ENCODE data around the gene GABARAP. TPM values are rescaled to one million over a fixed set of nuclear protein-coding genes. Genes with fewer than 3 reads are reported as not detected.

The GABARAP gene
- total and polyA plus RNA-seq, 2 of the 8 experiments (the other 6 are each of a cell fraction or from before 2014, with no cell fraction given) = 252 to 581 TPM

GRCh38 chr17:7283471-7284216 is 41.4 kb upstream of the GABARAP start:
- no peak overlapping the region for H3K23ac ChIP-seq (ENCODE audit: insufficient read length)
- H3K79me2 ChIP-seq (ENCODE audit: control insufficient read depth in 1 of 2, insufficient read depth in 2 of 2, low read length in 2 of 2) = no peaks in the 10 kb centered on the region
- H3K4ac ChIP-seq (replicated peaks; ENCODE audit: insufficient read length, low read depth, low read length) = no peak overlapping the region
- H3K56ac ChIP-seq (replicated peaks; ENCODE audit: insufficient read length, low read depth, low read length) = no peak overlapping the region
- no peak overlapping the region for H4K91ac ChIP-seq (replicated peaks; ENCODE audit: insufficient read length, low read length)
- no peaks in the 10 kb centered on the region for H3K79me1 ChIP-seq (ENCODE audit: low read depth, low read length)
- H3K4me1 ChIP-seq (replicated peaks in 1 of 4; ENCODE audit: control insufficient read depth in 3 of 4, insufficient read depth in 4 of 4, low read length in 3 of 4) = peaks cover 0 to 20% (median 8%) of the 10 kb centered on the region in 4 experiments; a peak in 5 of 7 replicates
- H3K4me3 ChIP-seq (ENCODE audit: extremely low read depth in 1 of 4, insufficient read depth in 2 of 4, low read depth in 3 of 4, low read length in 4 of 4) = no peak overlapping the region
- ChIA-PET CTCF (ENCODE audit: partially characterized antibody) (interaction anchor here (0.7 to 3.9 kb wide), 5 partner anchors 8 to 53 kb away, joined by 3 to 46 read pairs (median 8); partner anchors contain the start of genes ACAP1 and GABARAP), POLR2A (ENCODE audit: partially characterized antibody) (interaction anchor here (1.0 to 7.7 kb wide), 15 partner anchors 7 to 63 kb away, joined by 3 to 94 read pairs (median 9); partner anchors contain the start of genes ACADVL, ACAP1, CTDNEP1 and DLG4)
- peaks cover 11% of the 10 kb centered on the region for H3K23me2 ChIP-seq (ENCODE audit: low read depth, low read length)
- TF ChIP-seq BRCA1 (IDR thresholded peaks at IDR 0.05; ENCODE audit: low read depth, low read length) (no peak), ATF3 (IDR thresholded peaks at IDR 0.05; ENCODE audit: insufficient read depth, low read depth, low read length) (no peak), SIRT6 (IDR thresholded peaks at IDR 0.05; ENCODE audit: low read length) (no peak)
- no peak overlapping the region for H3K14ac ChIP-seq (ENCODE audit: insufficient read length)
- no peak for DNase-seq (ENCODE audit: low read depth in 1 of 2, low spot score in 2 of 2)
- H3K9ac ChIP-seq (replicated peaks in 1 of 4; ENCODE audit: extremely low read depth in 1 of 4, low read depth in 3 of 4, low read length in 3 of 4) = no peak overlapping the region
- H2AK5ac ChIP-seq (ENCODE audit: low read depth, low read length) = no peak overlapping the region
- no peak for FAIRE-seq
- no peak overlapping the region for H2BK20ac ChIP-seq (ENCODE audit: low read length)
- H4K8ac ChIP-seq (ENCODE audit: extremely low read depth, insufficient read depth, low read length) = no peak overlapping the region
- 83% methylated on average over 16 of the region's 18 CpGs; no CpG with 5 or more reads in 1 of the 2 experiments for WGBS, 2 experiments (ENCODE audit: extremely low coverage in 1 of 2, insufficient coverage in 1 of 2, insufficient read length in 1 of 2, insufficient replicate concordance in 2 of 2, low coverage in 1 of 2, low lambda C conversion rate in 2 of 2, missing lambda C conversion rate in 1 of 2)
- H2BK5ac ChIP-seq (ENCODE audit: low read depth, low read length) = no peak overlapping the region
- no peaks in the 10 kb centered on the region for H3K9me3 ChIP-seq (ENCODE audit: insufficient read depth in 2 of 2, low read depth in 1 of 2, low read length in 1 of 2)
- peaks cover 0 to 6% (median 3%) of the 10 kb centered on the region in 4 experiments; a peak in 3 of 8 replicates for H3K36me3 ChIP-seq (ENCODE audit: control insufficient read depth in 2 of 4, insufficient read depth in 4 of 4, low read length in 3 of 4)
- H4K20me1 ChIP-seq (replicated peaks in 1 of 2; ENCODE audit: control insufficient read depth in 1 of 2, insufficient read depth in 2 of 2, low read length in 2 of 2) = peaks cover 0 to 7% of the 10 kb centered on the region in 2 experiments
- H3K27ac ChIP-seq (ENCODE audit: low read depth, low read length) = no peak overlapping the region
- no peak overlapping the region for H2AFZ ChIP-seq (ENCODE audit: low read length)
- H2BK15ac ChIP-seq (ENCODE audit: low read length) = no peak overlapping the region
- H4K5ac ChIP-seq (ENCODE audit: insufficient read length, low read depth, low read length) = no peak overlapping the region
- no peak overlapping the region for H2BK12ac ChIP-seq (ENCODE audit: low read depth, low read length)
- H3K18ac ChIP-seq (ENCODE audit: extremely low read depth, low read length) = no peak overlapping the region
- H3K4me2 ChIP-seq (ENCODE audit: insufficient read depth in 1 of 2, low read depth in 2 of 2, low read length in 2 of 2) = no peak overlapping the region; a peak in 1 of 4 replicates
- no peak overlapping the region for H2BK120ac ChIP-seq (replicated peaks; ENCODE audit: low read depth, low read length)
- H3K27me3 ChIP-seq (replicated peaks in 1 of 4; ENCODE audit: control insufficient read depth in 3 of 4, extremely low read depth in 1 of 4, insufficient read depth in 3 of 4, low read length in 3 of 4) = peaks cover 0 to 13% (median 7%) of the 10 kb centered on the region in 4 experiments; a peak in 6 of 7 replicates
